Mesothelial cell of epicardium (in vitro differentiated cells): ENCODE measurements around the gene RAB9A. TPM values are rescaled to one million over a fixed set of nuclear protein-coding genes. Genes with fewer than 3 reads are reported as not detected.

Experiments
- DNase-seq, 2 experiments: peaks; one replicate each; pipeline ENCODE4 v3.0.0; 2021; ENCODE audit warnings: low spot score in 2 of 2; ENCODE audit not compliant: unreplicated experiment in 2 of 2
- H3K27ac Mint-ChIP-seq: 2 replicates; pipeline ENCODE4 v1.8.0; 2021; ENCODE audit warnings: mixed read lengths
- H3K27me3 Mint-ChIP-seq: 2 replicates; pipeline ENCODE4 v1.8.0; 2021; ENCODE audit warnings: low read depth, mixed read lengths
- H3K36me3 Mint-ChIP-seq: 2 replicates; pipeline ENCODE4 v1.8.0; 2021; ENCODE audit warnings: mixed read lengths
- H3K4me1 Mint-ChIP-seq: 2 replicates; pipeline ENCODE4 v1.8.0; 2021; ENCODE audit warnings: mixed read lengths
- H3K4me3 Mint-ChIP-seq: 2 replicates; pipeline ENCODE4 v1.8.0; 2021; ENCODE audit warnings: mild to moderate bottlenecking, moderate library complexity, mixed read lengths
- H3K9me3 Mint-ChIP-seq: 2 replicates; pipeline ENCODE4 v1.8.0; 2021; ENCODE audit warnings: mixed read lengths
- CTCF ChIP-seq: fragments of 200-600 bp; sonication (generic); IDR thresholded peaks from one replicate; pipeline ENCODE4 v1.5.0; 2021; ENCODE audit warnings: antibody characterized with exemption; ENCODE audit not compliant: unreplicated experiment
- total RNA-seq: library from RNA; stranded (reverse); gene quantifications from 3 replicates; pipeline ENCODE4 v1.2.1, GENCODE V29; 2021

RAB9A gene
- total RNA-seq, 1 donor from 2014 or later = 21.0 TPM

GRCh38 chrX:13754765-13755164 is 65.8 kb downstream of the RAB9A start:
- TF ChIP-seq CTCF = no peak
- no peak overlapping the region for H3K4me3 Mint-ChIP-seq

GRCh38 chrX:13755254-13755653 is 66.3 kb downstream of the RAB9A start:
- no peak overlapping the region for H3K27ac Mint-ChIP-seq
- H3K27me3 Mint-ChIP-seq = no peaks in the 10 kb centered on the region
- DNase-seq = no peak
- no peaks in the 10 kb centered on the region for H3K4me1 Mint-ChIP-seq
- peaks cover 9% of the 10 kb centered on the region for H3K36me3 Mint-ChIP-seq
- peaks cover 8% of the 10 kb centered on the region for H3K9me3 Mint-ChIP-seq
- TF ChIP-seq CTCF = no peak
- no peak overlapping the region for H3K4me3 Mint-ChIP-seq

More at GRCh38 chrX:13754765-13755164, 65.8 kb downstream of the RAB9A start:
- Mint-ChIP-seq H3K27me3 (no peaks in the 10 kb centered on the region), H3K9me3 (peaks cover 8% of the 10 kb centered on the region), H3K36me3 (peaks cover 9% of the 10 kb centered on the region), H3K27ac (no peak overlapping the region), H3K4me1 (no peaks in the 10 kb centered on the region)
- no peak for DNase-seq

- Mint-ChIP-seq H3K27ac (no peak overlapping the region), H3K4me3 (no peak overlapping the region), H3K36me3 (peaks cover 9% of the 10 kb centered on the region), H3K4me1 (no peaks in the 10 kb centered on the region), H3K9me3 (peaks cover 8% of the 10 kb centered on the region), H3K27me3 (no peaks in the 10 kb centered on the region)
- no peak for DNase-seq
- no peak for TF ChIP-seq CTCF
Observed at GRCh38 chrX:13756381-13756780, 67.5 kb downstream of the RAB9A start.

- Mint-ChIP-seq H3K4me3 (no peak overlapping the region), H3K4me1 (no peaks in the 10 kb centered on the region), H3K9me3 (no peaks in the 10 kb centered on the region), H3K27ac (no peak overlapping the region), H3K27me3 (no peaks in the 10 kb centered on the region), H3K36me3 (peaks cover 3% of the 10 kb centered on the region)
- TF ChIP-seq CTCF = no peak
- DNase-seq = no peak
Observed at GRCh38 chrX:13759152-13759718, 70.3 kb downstream of the RAB9A start.

Other genes starting within 250 kb of the RAB9A start
- gene EGFL6, start 119.5 kb upstream of the RAB9A start, total RNA-seq = 8.4 to 12.3 TPM (median 11.3 TPM) in 3 replicates
- 3.3 to 3.8 TPM (median 3.4 TPM) in 3 replicates for gene TCEANC, start 36.0 kb upstream of the RAB9A start, total RNA-seq
- gene TRAPPC2, start 45.5 kb downstream of the RAB9A start, total RNA-seq = 20.2 to 22.0 TPM (median 21.5 TPM) in 3 replicates
- gene OFD1, start 45.6 kb downstream of the RAB9A start, total RNA-seq = 46.3 to 50.8 TPM (median 46.5 TPM) in 3 replicates
- gene GPM6B, start 128.0 kb downstream of the RAB9A start, total RNA-seq = 5.4 to 7.0 TPM (median 6.2 TPM) in 3 replicates